K562 (cell line): Measurements from ENCODE around the gene CDK1. TPM values are rescaled to one million over a fixed set of nuclear protein-coding genes. Genes with fewer than 3 reads are reported as not detected.

Experiments used
- ATAC-seq: fragments of 200-7000 bp; cut with Tn5 transposase; 3 replicates; pipeline ENCODE4 v1.9.1; 2020; ENCODE audit warnings: moderate library complexity
- BruUV-seq: library from RNA; stranded (reverse); fragments of 400-500 nt; replicated peaks from 2 replicates; lab custom pipeline; 2021; lab: Mats Ljungman, UMichigan
- CTCF ChIA-PET: fragments of 300-600 bp; formaldehyde crosslinking; extraction: SDS; loops from one replicate; lab custom pipeline; 2021; ENCODE audit warnings: low intra/inter-chr PET ratio; lab: Yijun Ruan, JAX
- POLR2A ChIA-PET: fragments of 300-600, 350-650 bp; sonication (Branson Sonifier 250); formaldehyde crosslinking; extraction: SDS; loops from one replicate; lab custom pipeline; 2021; ENCODE audit warnings: antibody characterized with exemption, inconsistent platforms; lab: Yijun Ruan, JAX
- DNase-seq, 4 experiments: peaks; one replicate each; pipeline versions ENCODE4 v3.0.0 to v3.0.0-alpha.2; 2011 to 2018; ENCODE audit warnings: low spot score in 3 of 4, mixed read lengths in 3 of 4; ENCODE audit errors: extremely low read depth in 1 of 4
- FAIRE-seq: peaks from 2 replicates; lab custom pipeline; 2011; peaks lifted over from hg19 to GRCh38; lab: Jason Lieb, UNC
- H2AFZ ChIP-seq: 2 replicates; pipeline ENCODE4 v1.6.0; 2011; ENCODE audit warnings: low read depth, low read length, control low read depth, inconsistent platforms
- H3K27ac ChIP-seq: fragments of 200-600 bp; 3 replicates; pipeline ENCODE4 v1.8.0; 2011; ENCODE audit warnings: low read depth, mild to moderate bottlenecking, control low read depth, inconsistent platforms, low read length, moderate library complexity, mixed read lengths; ENCODE audit errors: extremely low read depth
- H3K27me3 ChIP-seq, 2 experiments: fragments of 300-600 bp in 1 of 2; 2 replicates in 1 of 2; 3 replicates in 1 of 2; pipeline versions ENCODE4 v1.6.0 to v1.8.0; 2011; ENCODE audit warnings: inconsistent platforms in 2 of 2, low read length in 2 of 2, mild to moderate bottlenecking in 1 of 2, mixed read lengths in 1 of 2, moderate library complexity in 1 of 2; ENCODE audit not compliant: control insufficient read depth in 2 of 2, insufficient read depth in 2 of 2
- H3K36me3 ChIP-seq: fragments of 300-600 bp; 3 replicates; pipeline ENCODE4 v1.8.0; 2011; ENCODE audit warnings: mild to moderate bottlenecking, low read length, inconsistent platforms; ENCODE audit not compliant: control insufficient read depth, insufficient read depth
- H3K4me1 ChIP-seq, 2 experiments: fragments of 200-600 bp in 1 of 2; replicated peaks in 1 of 2; 2 replicates in 1 of 2; 3 replicates in 1 of 2; pipeline versions ENCODE4 v1.5.1 to v1.8.0; 2011; ENCODE audit warnings: inconsistent platforms in 2 of 2, low read length in 2 of 2, mild to moderate bottlenecking in 1 of 2, mixed read lengths in 1 of 2, moderate library complexity in 1 of 2; ENCODE audit not compliant: control insufficient read depth in 2 of 2, insufficient read depth in 2 of 2
- H3K4me2 ChIP-seq: 2 replicates; pipeline ENCODE4 v1.6.1; 2011; ENCODE audit warnings: low read length, control low read depth, inconsistent platforms, mixed read lengths; ENCODE audit not compliant: insufficient read depth
- H3K4me3 ChIP-seq: fragments of 200-600 bp; sonication (generic), shearing (Covaris generic); 2 replicates; pipeline ENCODE4 v1.5.1; 2016; ENCODE audit warnings: control low read depth, inconsistent platforms
- H3K79me2 ChIP-seq: fragments of 200-600 bp; 3 replicates; pipeline ENCODE4 v1.8.0; 2011; ENCODE audit warnings: low read length, inconsistent platforms; ENCODE audit not compliant: control insufficient read depth, insufficient read depth
- H3K9ac ChIP-seq, 2 experiments: 2 replicates each; pipeline versions ENCODE4 v1.6.0 to v1.6.1; 2011; ENCODE audit warnings: low read depth in 2 of 2, low read length in 2 of 2, control low read depth in 1 of 2, inconsistent platforms in 1 of 2, mild to moderate bottlenecking in 1 of 2, mixed read lengths in 1 of 2; ENCODE audit not compliant: insufficient read depth in 1 of 2
- H3K9me1 ChIP-seq: one replicate; pipeline ENCODE4 v1.6.0; 2011; ENCODE audit warnings: inconsistent platforms, mild to moderate bottlenecking, low read length, moderate library complexity; ENCODE audit not compliant: control insufficient read depth, insufficient read depth
- H3K9me3 ChIP-seq: replicated peaks from 2 replicates; pipeline ENCODE4 v1.5.1; 2011; ENCODE audit warnings: low read depth, low read length, inconsistent platforms; ENCODE audit not compliant: control insufficient read depth, insufficient read depth
- H4K20me1 ChIP-seq: replicated peaks from 2 replicates; pipeline ENCODE4 v1.6.1; 2011; ENCODE audit warnings: low read length, inconsistent platforms, mixed read lengths; ENCODE audit not compliant: control insufficient read depth, insufficient read depth
- KHSRP ChIP-seq: fragments of 450-650 bp; IDR thresholded peaks from 2 replicates; pipeline ENCODE4 v1.6.1; 2017
- POLR2A ChIP-seq: fragments of 450-650 bp; conservative IDR thresholded peaks from 2 replicates; pipeline ENCODE4 v1.6.1; 2016
- POLR2B ChIP-seq: fragments of 450-650 bp; IDR thresholded peaks from 2 replicates; pipeline ENCODE4 v1.6.1; 2018; ENCODE audit warnings: low read depth; ENCODE audit not compliant: partially characterized antibody
- SUPT5H ChIP-seq: fragments of 450-650 bp; IDR thresholded peaks from 2 replicates; pipeline ENCODE4 v1.6.1; 2016
- WGBS: fragments of 100-300 bp; shearing (Covaris generic); methylation state at CpG from one replicate; pipeline ENCODE4 v1.1.6; 2016; ENCODE audit warnings: low coverage, mixed read lengths; ENCODE audit not compliant: insufficient coverage; ENCODE audit errors: missing lambda C conversion rate; 5-methylcytosine and 5-hydroxymethylcytosine counted together
- in situ Hi-C: fragments of 300-500 bp; cut with MboI; formaldehyde crosslinking; loops from 4 replicates; pipeline ENCODE4 v1.15.0; 2018; ENCODE audit warnings: inconsistent platforms, mixed read lengths
- intact Hi-C: fragments of 100-400 bp; cut with micrococcal nuclease; formaldehyde crosslinking; loops from 2 replicates; pipeline ENCODE4 v1.14.2; 2022
- polyA plus RNA-seq, 8 experiments: library from polyadenylated mRNA; depleted of rRNA in 4 of 8; stranded (reverse) in 5 of 8; unstranded in 3 of 8; fragments of >200 nt; fragmentation: Nextera tagmentation in 2 of 8; fragmentation: Illumina TruSeq in 1 of 8; extraction: Ambion mirVana in 2 of 8; extraction: Trizol in 1 of 8; gene quantifications; 2 replicates each; pipeline versions ENCODE4 v1.2.1 to v1.2.3, GENCODE V29; 2011 to 2014; ENCODE audit warnings: inconsistent platforms in 1 of 8, missing spikeins in 1 of 8
- total RNA-seq, 7 experiments: library from RNA; depleted of rRNA in 6 of 7; stranded (reverse); fragments of >200 nt in 6 of 7; fragmentation: Illumina TruSeq in 2 of 7; extraction: Trizol in 2 of 7; gene quantifications; 2 replicates each; pipeline versions ENCODE4 v1.2.1 to v1.2.3, GENCODE V29; 2011 to 2021; ENCODE audit warnings: low replicate concordance in 1 of 7
- TF ChIP-seq, protein P1 (sequence below): fragments of 450-650 bp; IDR thresholded peaks from 2 replicates; pipeline ENCODE4 v1.7.1; 2018; ENCODE audit warnings: mild to moderate bottlenecking, low read depth; ENCODE audit not compliant: partially characterized antibody
- TF ChIP-seq, protein P2 (sequence below): sonication (generic); formaldehyde crosslinking; IDR thresholded peaks from 2 replicates; pipeline ENCODE4 v1.9.0; 2022; ENCODE audit warnings: mild to moderate bottlenecking, missing genetic modification reagents
- TF ChIP-seq, protein P3 (sequence below): fragments of 450-650 bp; formaldehyde crosslinking; conservative IDR thresholded peaks from 2 replicates; pipeline ENCODE4 v1.4.0; 2022; ENCODE audit warnings: mild to moderate bottlenecking, missing genetic modification characterization
- TF ChIP-seq, protein P4 (sequence below): sonication (generic); formaldehyde crosslinking; IDR thresholded peaks from 2 replicates; pipeline ENCODE4 v1.8.0; 2022; ENCODE audit warnings: mild to moderate bottlenecking, missing genetic modification reagents
- TF ChIP-seq, protein P5 (sequence below): fragments of 450-650 bp; formaldehyde crosslinking; IDR thresholded peaks from 2 replicates; pipeline ENCODE4 v1.4.0; 2022; ENCODE audit warnings: missing genetic modification characterization

The CDK1 gene
- total and polyA plus RNA-seq, 9 of the 15 experiments (the other 6 are each of a cell fraction or from before 2014, with no cell fraction given): 156 to 685 (median 236) TPM

DNA sequence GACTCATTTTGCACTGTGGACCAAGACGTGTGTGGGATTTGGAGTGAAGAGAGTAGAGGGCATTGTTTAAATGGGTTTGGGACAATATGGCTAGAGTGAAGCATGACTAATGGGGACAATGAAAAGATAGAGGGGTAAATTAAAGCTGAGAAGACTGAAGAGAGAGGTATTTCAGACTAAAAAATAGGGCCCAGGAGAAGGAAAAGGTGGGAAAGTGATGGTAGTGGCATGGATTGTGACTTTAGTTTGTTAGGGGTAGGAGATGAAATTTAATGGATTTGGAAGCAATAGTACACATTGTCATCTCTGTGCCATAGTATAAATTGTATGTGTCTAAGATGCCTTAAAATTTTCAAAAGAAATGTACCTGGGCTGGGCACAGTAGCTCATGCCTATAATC lies 18.2 kb downstream of the CDK1 start:
- Histone ChIP-seq H3K79me2 (peaks cover 21% of the 10 kb centered on the region), H3K9ac (no peak overlapping the region), H3K27me3 (no peaks in the 10 kb centered on the region), H3K36me3 (peaks cover 59% of the 10 kb centered on the region), H2AFZ (no peak overlapping the region), H3K4me2 (no peak overlapping the region), H3K9me3 (no peaks in the 10 kb centered on the region), H3K4me3 (no peak overlapping the region), H3K9me1 (no peaks in the 10 kb centered on the region), H3K27ac (no peak overlapping the region), H3K4me1 (no peaks in the 10 kb centered on the region), H4K20me1 (no peaks in the 10 kb centered on the region)
- CTCF ChIA-PET: interaction anchor here (0.5 kb wide), 1 partner anchor 147 kb away, joined by 3 read pairs; no protein-coding TSS in a partner anchor
- in situ Hi-C loops: no loop called here
- no peak for FAIRE-seq
- TF ChIP-seq POLR2A (peak; percentile 50; the same call in 1 of the 2 replicates), POLR2B (peak; percentile 62), KHSRP (0 out of 2 replicates have a peak, but pooled peaks have one; percentile 18), SUPT5H (peak; percentile 61)
- TF ChIP-seq, protein P1, sequence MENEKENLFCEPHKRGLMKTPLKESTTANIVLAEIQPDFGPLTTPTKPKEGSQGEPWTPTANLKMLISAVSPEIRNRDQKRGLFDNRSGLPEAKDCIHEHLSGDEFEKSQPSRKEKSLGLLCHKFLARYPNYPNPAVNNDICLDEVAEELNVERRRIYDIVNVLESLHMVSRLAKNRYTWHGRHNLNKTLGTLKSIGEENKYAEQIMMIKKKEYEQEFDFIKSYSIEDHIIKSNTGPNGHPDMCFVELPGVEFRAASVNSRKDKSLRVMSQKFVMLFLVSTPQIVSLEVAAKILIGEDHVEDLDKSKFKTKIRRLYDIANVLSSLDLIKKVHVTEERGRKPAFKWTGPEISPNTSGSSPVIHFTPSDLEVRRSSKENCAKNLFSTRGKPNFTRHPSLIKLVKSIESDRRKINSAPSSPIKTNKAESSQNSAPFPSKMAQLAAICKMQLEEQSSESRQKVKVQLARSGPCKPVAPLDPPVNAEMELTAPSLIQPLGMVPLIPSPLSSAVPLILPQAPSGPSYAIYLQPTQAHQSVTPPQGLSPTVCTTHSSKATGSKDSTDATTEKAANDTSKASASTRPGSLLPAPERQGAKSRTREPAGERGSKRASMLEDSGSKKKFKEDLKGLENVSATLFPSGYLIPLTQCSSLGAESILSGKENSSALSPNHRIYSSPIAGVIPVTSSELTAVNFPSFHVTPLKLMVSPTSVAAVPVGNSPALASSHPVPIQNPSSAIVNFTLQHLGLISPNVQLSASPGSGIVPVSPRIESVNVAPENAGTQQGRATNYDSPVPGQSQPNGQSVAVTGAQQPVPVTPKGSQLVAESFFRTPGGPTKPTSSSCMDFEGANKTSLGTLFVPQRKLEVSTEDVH: peak; percentile 19
- TF ChIP-seq, protein P2, sequence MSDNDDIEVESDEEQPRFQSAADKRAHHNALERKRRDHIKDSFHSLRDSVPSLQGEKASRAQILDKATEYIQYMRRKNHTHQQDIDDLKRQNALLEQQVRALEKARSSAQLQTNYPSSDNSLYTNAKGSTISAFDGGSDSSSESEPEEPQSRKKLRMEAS (CRISPR knock-in tag): no peak
- TF ChIP-seq, protein P3, sequence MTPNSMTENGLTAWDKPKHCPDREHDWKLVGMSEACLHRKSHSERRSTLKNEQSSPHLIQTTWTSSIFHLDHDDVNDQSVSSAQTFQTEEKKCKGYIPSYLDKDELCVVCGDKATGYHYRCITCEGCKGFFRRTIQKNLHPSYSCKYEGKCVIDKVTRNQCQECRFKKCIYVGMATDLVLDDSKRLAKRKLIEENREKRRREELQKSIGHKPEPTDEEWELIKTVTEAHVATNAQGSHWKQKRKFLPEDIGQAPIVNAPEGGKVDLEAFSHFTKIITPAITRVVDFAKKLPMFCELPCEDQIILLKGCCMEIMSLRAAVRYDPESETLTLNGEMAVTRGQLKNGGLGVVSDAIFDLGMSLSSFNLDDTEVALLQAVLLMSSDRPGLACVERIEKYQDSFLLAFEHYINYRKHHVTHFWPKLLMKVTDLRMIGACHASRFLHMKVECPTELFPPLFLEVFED (CRISPR knock-in tag): 0 out of 2 replicates have a peak, but pooled peaks have one; percentile 63
- TF ChIP-seq, protein P4, sequence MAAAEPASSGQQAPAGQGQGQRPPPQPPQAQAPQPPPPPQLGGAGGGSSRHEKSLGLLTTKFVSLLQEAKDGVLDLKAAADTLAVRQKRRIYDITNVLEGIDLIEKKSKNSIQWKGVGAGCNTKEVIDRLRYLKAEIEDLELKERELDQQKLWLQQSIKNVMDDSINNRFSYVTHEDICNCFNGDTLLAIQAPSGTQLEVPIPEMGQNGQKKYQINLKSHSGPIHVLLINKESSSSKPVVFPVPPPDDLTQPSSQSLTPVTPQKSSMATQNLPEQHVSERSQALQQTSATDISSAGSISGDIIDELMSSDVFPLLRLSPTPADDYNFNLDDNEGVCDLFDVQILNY (CRISPR knock-in tag): no peak
- TF ChIP-seq, protein P5, sequence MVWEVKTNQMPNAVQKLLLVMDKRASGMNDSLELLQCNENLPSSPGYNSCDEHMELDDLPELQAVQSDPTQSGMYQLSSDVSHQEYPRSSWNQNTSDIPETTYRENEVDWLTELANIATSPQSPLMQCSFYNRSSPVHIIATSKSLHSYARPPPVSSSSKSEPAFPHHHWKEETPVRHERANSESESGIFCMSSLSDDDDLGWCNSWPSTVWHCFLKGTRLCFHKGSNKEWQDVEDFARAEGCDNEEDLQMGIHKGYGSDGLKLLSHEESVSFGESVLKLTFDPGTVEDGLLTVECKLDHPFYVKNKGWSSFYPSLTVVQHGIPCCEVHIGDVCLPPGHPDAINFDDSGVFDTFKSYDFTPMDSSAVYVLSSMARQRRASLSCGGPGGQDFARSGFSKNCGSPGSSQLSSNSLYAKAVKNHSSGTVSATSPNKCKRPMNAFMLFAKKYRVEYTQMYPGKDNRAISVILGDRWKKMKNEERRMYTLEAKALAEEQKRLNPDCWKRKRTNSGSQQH (CRISPR knock-in tag): peak; percentile 31; the same call in 1 of the 2 replicates
- 96% methylated on average over 1 of the region's 1 CpG for WGBS
- peak; percentile 9 for ATAC-seq
- BruUV-seq: no TSS peak
- intact Hi-C loops: no loop called here
- POLR2A ChIA-PET: interaction anchor here (0.9 to 3.3 kb wide), 4 partner anchors 9 to 18 kb away, joined by 4 to 15 read pairs (median 6); partner anchors contain the start of gene CDK1
- no peak for DNase-seq
